Panc1 (cell line): ENCODE results near the gene ZDHHC18. TPM values are rescaled to one million over a fixed set of nuclear protein-coding genes. Genes with fewer than 3 reads are reported as not detected.

Experiments
- ATAC-seq: fragments of 200-7000 bp; cut with Tn5 transposase; 2 replicates; pipeline ENCODE4 v1.9.1; 2020; ENCODE audit warnings: mild to moderate bottlenecking, moderate library complexity
- BruUV-seq: library from RNA; stranded (reverse); fragments of 400-500 nt; replicated peaks from 2 replicates; lab custom pipeline; 2021; lab: Mats Ljungman, UMichigan
- CTCF ChIA-PET: fragments of 300-600 bp; sonication (Branson Sonifier 250); formaldehyde crosslinking; loops from one replicate; lab custom pipeline; 2022; ENCODE audit warnings: antibody characterized with exemption; lab: Charles Lee
- POLR2A ChIA-PET: fragments of 300-600 bp; sonication (Branson Sonifier 250); formaldehyde crosslinking; loops from one replicate; lab custom pipeline; 2022; ENCODE audit warnings: antibody characterized with exemption; lab: Charles Lee
- DNase-seq: peaks from one replicate; pipeline ENCODE4 v3.0.0-alpha.2; 2010; ENCODE audit warnings: low read depth, low spot score
- H3K27ac ChIP-seq: 2 replicates; pipeline ENCODE4 v1.5.1; 2011; ENCODE audit warnings: mild to moderate bottlenecking, low read length, inconsistent platforms
- H3K27me3 ChIP-seq: fragments of 200-500 bp; sonication (Bioruptor generic); 2 replicates; pipeline ENCODE4 v1.6.0; 2014; ENCODE audit warnings: low read length, inconsistent platforms; ENCODE audit not compliant: control insufficient read depth, insufficient read depth
- H3K36me3 ChIP-seq: fragments of 200-500 bp; sonication (Bioruptor generic); 2 replicates; pipeline ENCODE4 v1.5.1; 2014; ENCODE audit warnings: inconsistent platforms, mild to moderate bottlenecking, low read length, moderate library complexity; ENCODE audit not compliant: control insufficient read depth, insufficient read depth
- H3K4me1 ChIP-seq: 2 replicates; pipeline ENCODE4 v1.5.1; 2011; ENCODE audit warnings: inconsistent platforms, mild to moderate bottlenecking, low read length, moderate library complexity; ENCODE audit not compliant: control insufficient read depth, insufficient read depth
- H3K4me3 ChIP-seq, 2 experiments: 2 replicates each; pipeline ENCODE4 v1.5.1; 2011 to 2012; ENCODE audit warnings: low read depth in 2 of 2, low read length in 2 of 2, mild to moderate bottlenecking in 2 of 2, inconsistent platforms in 1 of 2, moderate library complexity in 1 of 2
- H3K9me3 ChIP-seq: fragments of 200-500 bp; sonication (Bioruptor generic); 2 replicates; pipeline ENCODE4 v1.5.1; 2014; ENCODE audit warnings: low read depth, mild to moderate bottlenecking, inconsistent platforms, low read length, moderate library complexity; ENCODE audit not compliant: control insufficient read depth, insufficient read depth
- CTCF ChIP-seq: fragments of 450-650 bp; IDR thresholded peaks from 2 replicates; pipeline ENCODE4 v1.5.1; 2017; ENCODE audit warnings: mild to moderate bottlenecking
- POLR2AphosphoS5 ChIP-seq: IDR thresholded peaks from 2 replicates; pipeline ENCODE4 v1.6.1; 2012; ENCODE audit warnings: mild to moderate bottlenecking, low read depth, low read length, moderate library complexity
- REST ChIP-seq, 2 experiments: IDR thresholded peaks; 2 replicates each; pipeline ENCODE4 v1.6.1; 2011 to 2012; ENCODE audit warnings: low read depth in 2 of 2, control low read depth in 1 of 2, low read length in 1 of 2, mild to moderate bottlenecking in 1 of 2, moderate library complexity in 1 of 2; ENCODE audit not compliant: insufficient read depth in 1 of 2
- SIN3A ChIP-seq: IDR thresholded peaks from 2 replicates; pipeline ENCODE4 v1.6.1; 2012; ENCODE audit warnings: low read depth, mild to moderate bottlenecking, low read length, moderate library complexity, borderline replicate concordance; ENCODE audit not compliant: insufficient read depth
- TCF7L2 ChIP-seq: IDR thresholded peaks from 2 replicates; pipeline ENCODE4 v1.6.1; 2011; ENCODE audit warnings: mild to moderate bottlenecking, low read depth, low read length, inconsistent platforms
- in situ Hi-C: cut with HindIII; loops from 2 replicates; pipeline ENCODE4 v1.10.0; 2016; ENCODE audit warnings: low sequenced_read_pairs, low pct_unique_long_range_greater_than_20kb
- intact Hi-C: fragments of 100-400 bp; cut with micrococcal nuclease; formaldehyde crosslinking; loops from one replicate; pipeline ENCODE4 v1.10.0; 2022; ENCODE audit not compliant: unreplicated experiment
- total RNA-seq: library from RNA; stranded (reverse); gene quantifications from one replicate; pipeline ENCODE4 v1.2.1, GENCODE V29; 2021; ENCODE audit not compliant: unreplicated experiment

ZDHHC18 gene
- total RNA-seq, 1 experiment from 2014 or later = 45.4 TPM

GRCh38 chr1:26787381-26787705 lies 39.1 kb upstream of the ZDHHC18 start:
- DNase-seq = no peak
- CTCF ChIA-PET = no interaction called here
- POLR2A ChIA-PET = interaction anchor here (0.6 to 1.9 kb wide), 3 partner anchors 48 to 177 kb away, joined by 3 to 8 read pairs (median 3); no protein-coding TSS in a partner anchor
- Histone ChIP-seq H3K9me3 (no peaks in the 10 kb centered on the region), H3K27me3 (no peaks in the 10 kb centered on the region), H3K27ac (peak overlapping the region; percentile 100), H3K4me1 (peaks cover 69% of the 10 kb centered on the region), H3K36me3 (peaks cover 5% of the 10 kb centered on the region), H3K4me3 (peak overlapping the region; percentile 63 to 71)
- peak; percentile 48 for ATAC-seq
- BruUV-seq = no TSS peak
- TF ChIP-seq REST (IDR thresholded peaks at IDR 0.05; ENCODE audit: insufficient read depth in 1 of 2, low read depth in 2 of 2, low read length in 1 of 2) (no peak; a peak in 1 of 4 replicates), POLR2AphosphoS5 (no peak)
- in situ Hi-C loops = loop anchor here (5.0 kb wide), 1 partner anchor 185 kb away; no protein-coding TSS in a partner anchor
- intact Hi-C loops = loop anchor here (5.0 kb wide), 1 partner anchor 90 kb away; the partner anchor contains the start of gene ARID1A

- no TSS peak for BruUV-seq
- ChIA-PET CTCF (interaction anchor here (0.5 to 2.1 kb wide), 3 partner anchors 9 to 318 kb away, joined by 4 to 24 read pairs (median 7); no protein-coding TSS in a partner anchor), POLR2A (interaction anchor here (0.6 to 1.9 kb wide), 6 partner anchors 28 to 182 kb away, joined by 3 to 8 read pairs (median 6); no protein-coding TSS in a partner anchor)
- H3K27me3 ChIP-seq = no peaks in the 10 kb centered on the region
- H3K27ac ChIP-seq = peak within 1 kb of the TSS; percentile 100
- H3K9me3 ChIP-seq = no peaks in the 10 kb centered on the region
- ATAC-seq (peak; percentile 88), DNase-seq (no peak)
- peak within 1 kb of the TSS; percentile 63 to 71 for H3K4me3 ChIP-seq
- TF ChIP-seq SIN3A (peak; percentile 61; the same call in 1 of the 2 replicates), POLR2AphosphoS5 (peak; percentile 75), TCF7L2 (no peak), CTCF (no peak), REST (IDR thresholded peaks at IDR 0.05; ENCODE audit: insufficient read depth in 1 of 2, low read depth in 2 of 2, low read length in 1 of 2) (peak in 1 of 2 experiments; percentile 21; a peak in 1 of 4 replicates)
- peaks cover 3% of the 10 kb centered on the region; the same call in 1 of the 2 replicates for H3K36me3 ChIP-seq
- intact Hi-C loops = loop anchor here (2.0 to 5.0 kb wide), 2 partner anchors 91 to 185 kb away; partner anchors contain the start of gene ARID1A
- in situ Hi-C loops = loop anchor here (5.0 kb wide), 1 partner anchor 186 kb away; no protein-coding TSS in a partner anchor
- peaks cover 64% of the 10 kb centered on the region for H3K4me1 ChIP-seq
These were observed 38.6 kb upstream of the ZDHHC18 start, which contains the start of gene PIGV for GRCh38 chr1:26787706-26788514. Gene PIGV, plus strand, starts transcription at chr1:26787950. Its CDS starts 2,866 bp downstream, at chr1:26790816.
